SKM-1 treated with dmso at 0.1 percent for 144 hours (cell line): ENCODE results near the gene OCRL.

Experiments used
- DNase-seq: peaks from one replicate; lab custom pipeline; 2025; ENCODE audit not compliant: unreplicated experiment; lab: John Stamatoyannopoulos, UW

The OCRL gene

GRCh38 chrX:129540068-129540653 is at the start of gene OCRL:
Gene OCRL, plus strand, starts transcription at chrX:129540259. Its CDS starts 181 bp downstream, at chrX:129540440.
- DNase-seq: peak; percentile 44

- DNase-seq: no peak
These were observed 49.7 kb upstream of the OCRL start for GRCh38 chrX:129490330-129490729.

GRCh38 chrX:129493643-129494042 is 46.4 kb upstream of the OCRL start:
- no peak for DNase-seq

GRCh38 chrX:129494887-129495286 is 45.2 kb upstream of the OCRL start:
- no peak for DNase-seq

- no peak for DNase-seq
These were observed 44.2 kb upstream of the OCRL start for GRCh38 chrX:129495900-129496299.

GRCh38 chrX:129496625-129497024 is 43.4 kb upstream of the OCRL start:
- no peak for DNase-seq

GRCh38 chrX:129497146-129497843 is 42.8 kb upstream of the OCRL start:
- DNase-seq: no peak

- no peak for DNase-seq
These were observed 29.7 kb upstream of the OCRL start for GRCh38 chrX:129510331-129510730.

- DNase-seq: no peak
These were observed 28.4 kb upstream of the OCRL start for GRCh38 chrX:129511689-129512088.

GRCh38 chrX:129512409-129512808 is 27.6 kb upstream of the OCRL start:
- no peak for DNase-seq

- DNase-seq: no peak
These were observed 23.7 kb upstream of the OCRL start for GRCh38 chrX:129516402-129516801.

GRCh38 chrX:129520151-129520550 is 19.9 kb upstream of the OCRL start:
- DNase-seq: no peak

GRCh38 chrX:129522184-129523078 is 17.6 kb upstream of the OCRL start:
- DNase-seq: no peak

- DNase-seq: no peak
These were observed 16.8 kb upstream of the OCRL start, which contains the start of gene SMARCA1 for GRCh38 chrX:129523079-129523911. Gene SMARCA1, minus strand, starts transcription at chrX:129523490. Its CDS starts 120 bp downstream, at chrX:129523370.

- DNase-seq: no peak
These were observed 15.7 kb upstream of the OCRL start for GRCh38 chrX:129524250-129524850.

- no peak for DNase-seq
These were observed 14.9 kb upstream of the OCRL start for GRCh38 chrX:129525162-129525561.

GRCh38 chrX:129525896-129526295 is 14.2 kb upstream of the OCRL start:
- no peak for DNase-seq

- no peak for DNase-seq
These were observed 10.3 kb upstream of the OCRL start for GRCh38 chrX:129529685-129530281.

- DNase-seq: no peak
These were observed 9.6 kb upstream of the OCRL start for GRCh38 chrX:129530410-129530809.

GRCh38 chrX:129531132-129531531 is 8.9 kb upstream of the OCRL start:
- no peak for DNase-seq
